Measurements from ENCODE around the gene ARCN1.

ARCN1 gene

DNA sequence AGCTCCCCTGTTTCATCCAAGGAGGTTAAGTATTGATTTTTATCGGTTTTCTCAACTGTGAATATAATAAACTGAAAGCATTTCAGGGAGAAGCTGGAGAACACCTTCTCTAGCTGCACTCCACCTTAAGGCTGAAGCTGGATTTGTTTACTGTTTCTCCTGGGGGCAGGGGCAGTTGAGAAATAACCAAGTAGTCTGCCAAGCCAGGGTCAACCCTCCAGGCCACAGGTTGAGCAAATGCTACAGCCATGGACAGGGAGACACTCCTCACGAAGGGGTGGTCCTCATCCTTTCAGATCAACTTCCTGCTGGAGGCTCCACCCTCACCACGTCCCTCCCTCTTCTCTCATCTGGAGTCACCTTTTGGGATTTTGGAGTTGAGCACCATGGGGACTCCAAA is 45.1 kb upstream of the ARCN1 start, which contains the start of gene TTC36:
Gene TTC36 (plus strand): TSS at position 366 of the 400 bp plus-strand sequence. CDS start 21 bp downstream, at position 387.
- peaks cover 30% of the 10 kb centered on the region for H3K36me3 Mint-ChIP-seq (ENCODE audit: low read depth)
- no peak for DNase-seq
- peak within 1 kb of the TSS; percentile 16 for H3K27ac Mint-ChIP-seq
- TF ChIP-seq, protein P1, sequence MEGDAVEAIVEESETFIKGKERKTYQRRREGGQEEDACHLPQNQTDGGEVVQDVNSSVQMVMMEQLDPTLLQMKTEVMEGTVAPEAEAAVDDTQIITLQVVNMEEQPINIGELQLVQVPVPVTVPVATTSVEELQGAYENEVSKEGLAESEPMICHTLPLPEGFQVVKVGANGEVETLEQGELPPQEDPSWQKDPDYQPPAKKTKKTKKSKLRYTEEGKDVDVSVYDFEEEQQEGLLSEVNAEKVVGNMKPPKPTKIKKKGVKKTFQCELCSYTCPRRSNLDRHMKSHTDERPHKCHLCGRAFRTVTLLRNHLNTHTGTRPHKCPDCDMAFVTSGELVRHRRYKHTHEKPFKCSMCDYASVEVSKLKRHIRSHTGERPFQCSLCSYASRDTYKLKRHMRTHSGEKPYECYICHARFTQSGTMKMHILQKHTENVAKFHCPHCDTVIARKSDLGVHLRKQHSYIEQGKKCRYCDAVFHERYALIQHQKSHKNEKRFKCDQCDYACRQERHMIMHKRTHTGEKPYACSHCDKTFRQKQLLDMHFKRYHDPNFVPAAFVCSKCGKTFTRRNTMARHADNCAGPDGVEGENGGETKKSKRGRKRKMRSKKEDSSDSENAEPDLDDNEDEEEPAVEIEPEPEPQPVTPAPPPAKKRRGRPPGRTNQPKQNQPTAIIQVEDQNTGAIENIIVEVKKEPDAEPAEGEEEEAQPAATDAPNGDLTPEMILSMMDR (IDR thresholded peaks at IDR 0.05) = no peak
- H3K9me3 Mint-ChIP-seq = no peaks in the 10 kb centered on the region
- peaks cover 12% of the 10 kb centered on the region for H3K27me3 Mint-ChIP-seq (ENCODE audit: low read depth, poor library complexity)
- peaks cover 42% of the 10 kb centered on the region for H3K4me1 Mint-ChIP-seq
- no peak within 1 kb of the TSS for H3K4me3 Mint-ChIP-seq

DNA sequence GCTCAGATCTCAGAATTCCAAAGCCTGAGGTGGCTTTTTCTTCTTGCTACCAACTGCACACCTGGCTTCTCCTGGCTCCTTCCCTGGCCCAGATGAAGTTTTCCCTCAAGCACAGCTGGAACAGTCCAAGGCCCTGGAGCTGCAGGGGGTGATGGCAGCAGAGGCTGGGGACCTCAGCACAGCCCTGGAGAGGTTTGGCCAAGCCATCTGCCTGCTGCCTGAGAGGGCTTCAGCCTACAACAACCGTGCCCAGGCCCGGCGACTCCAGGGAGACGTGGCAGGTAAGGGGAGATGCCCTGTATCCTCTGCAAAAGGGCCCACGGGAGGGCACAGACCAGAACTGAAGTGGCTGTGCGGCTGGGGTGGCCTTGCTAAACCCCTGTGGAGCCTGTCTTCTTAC is 43.7 kb upstream of the ARCN1 start:
- Mint-ChIP-seq H3K27ac (no peak overlapping the region), H3K4me1 (peaks cover 36% of the 10 kb centered on the region), H3K27me3 (ENCODE audit: low read depth, poor library complexity) (peaks cover 12% of the 10 kb centered on the region), H3K9me3 (no peaks in the 10 kb centered on the region), H3K4me3 (no peak overlapping the region), H3K36me3 (ENCODE audit: low read depth) (peaks cover 22% of the 10 kb centered on the region)
- no peak for DNase-seq
- TF ChIP-seq, protein P1 (IDR thresholded peaks at IDR 0.05) = no peak

- no peak overlapping the region for H3K27ac Mint-ChIP-seq
- peaks cover 13% of the 10 kb centered on the region for H3K36me3 Mint-ChIP-seq (ENCODE audit: low read depth)
- no peak for DNase-seq
- peak overlapping the region; percentile 83 for H3K4me3 Mint-ChIP-seq
- peaks cover 36% of the 10 kb centered on the region for H3K4me1 Mint-ChIP-seq
- TF ChIP-seq, protein P1 (IDR thresholded peaks at IDR 0.05) = no peak
- no peaks in the 10 kb centered on the region for H3K9me3 Mint-ChIP-seq
- H3K27me3 Mint-ChIP-seq (ENCODE audit: low read depth, poor library complexity) = peaks cover 12% of the 10 kb centered on the region
These were observed 42.5 kb upstream of the ARCN1 start for GRCh38 chr11:118529584-118530175.

GRCh38 chr11:118530180-118530682 is 42.0 kb upstream of the ARCN1 start:
- no peak for DNase-seq
- H3K4me1 Mint-ChIP-seq = peaks cover 36% of the 10 kb centered on the region
- H3K4me3 Mint-ChIP-seq = peak overlapping the region; percentile 83
- TF ChIP-seq, protein P1 (IDR thresholded peaks at IDR 0.05) = no peak
- no peak overlapping the region for H3K27ac Mint-ChIP-seq
- peaks cover 12% of the 10 kb centered on the region for H3K27me3 Mint-ChIP-seq (ENCODE audit: low read depth, poor library complexity)
- H3K36me3 Mint-ChIP-seq (ENCODE audit: low read depth) = peaks cover 13% of the 10 kb centered on the region
- no peaks in the 10 kb centered on the region for H3K9me3 Mint-ChIP-seq

DNA sequence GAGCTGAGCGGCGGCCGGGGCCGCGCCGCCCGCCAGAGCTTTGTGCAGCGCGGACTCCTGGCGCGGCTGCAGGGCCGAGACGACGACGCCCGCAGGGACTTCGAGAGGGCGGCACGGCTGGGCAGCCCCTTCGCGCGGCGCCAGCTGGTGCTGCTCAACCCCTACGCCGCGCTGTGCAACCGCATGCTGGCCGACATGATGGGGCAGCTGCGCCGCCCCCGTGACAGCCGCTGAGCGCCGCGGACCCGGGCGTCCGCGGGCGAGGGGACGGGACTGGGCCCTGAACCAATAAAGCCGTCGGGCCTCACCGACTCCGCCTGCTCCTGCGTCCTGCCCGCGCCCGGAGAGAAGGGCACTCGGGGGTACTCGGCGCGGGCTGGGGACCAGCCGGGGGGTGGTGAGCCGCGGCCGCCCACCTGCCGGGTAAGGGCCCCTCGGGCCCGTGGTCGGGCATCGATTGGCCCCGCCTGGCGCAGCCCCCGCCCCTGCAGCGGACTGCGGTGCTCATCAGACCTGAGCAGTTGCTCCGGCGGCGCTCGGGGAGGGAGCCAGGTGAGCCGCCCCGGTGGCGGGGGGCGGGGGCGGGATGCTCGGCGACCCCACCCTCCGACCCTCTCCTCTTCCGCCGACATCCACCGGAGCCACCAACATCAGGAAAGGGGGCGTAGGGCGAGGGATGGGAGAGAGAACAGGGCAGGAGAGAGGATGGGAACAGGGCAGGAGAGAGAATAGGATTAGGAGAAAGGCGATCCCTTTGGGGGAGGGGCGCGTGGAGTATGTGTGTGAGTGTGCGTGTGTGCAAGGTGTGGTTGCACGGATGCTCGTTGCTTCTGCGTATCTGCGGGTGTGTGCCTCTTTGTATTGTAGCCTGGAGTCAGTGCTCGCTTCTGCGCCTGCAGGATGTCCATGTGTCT is 41.3 kb upstream of the ARCN1 start, which contains the start of gene TMEM25:
Gene TMEM25 (plus strand): TSS at position 510 of the 914 bp plus-strand sequence. CDS start 610 bp downstream, outside the sequence.
- Mint-ChIP-seq H3K4me1 (peaks cover 36% of the 10 kb centered on the region), H3K9me3 (no peaks in the 10 kb centered on the region), H3K4me3 (peak within 1 kb of the TSS; percentile 98), H3K36me3 (ENCODE audit: low read depth) (peaks cover 16% of the 10 kb centered on the region), H3K27ac (no peak within 1 kb of the TSS), H3K27me3 (ENCODE audit: low read depth, poor library complexity) (peaks cover 16% of the 10 kb centered on the region)
- TF ChIP-seq, protein P1 (IDR thresholded peaks at IDR 0.05) = no peak
- DNase-seq = peak; percentile 79

All from nephron progenitor cell (in vitro differentiated cells).